HG02678 (cell line): Measurements from ENCODE around the gene GTF2IRD2.
"Not testable (repeated sequence)": the region's sequence is repeated elsewhere in the genome, so short reads cannot be mapped to it uniquely, and the experiment has no call there.

Source experiments
- ATAC-seq: cut with Tn5 transposase; IDR thresholded peaks from one replicate; pipeline ENCODE4 v1.9.1; 2021; ENCODE audit warnings: mild to moderate bottlenecking, moderate library complexity; ENCODE audit not compliant: unreplicated experiment

Gene GTF2IRD2

GRCh38 chr7:74788369-74789150 is 62.8 kb downstream of the GTF2IRD2 start:
- ATAC-seq = peak; percentile 86

GRCh38 chr7:74783595-74783994 is 67.8 kb downstream of the GTF2IRD2 start:
- ATAC-seq = not testable (repeated sequence)

- ATAC-seq = not testable (repeated sequence)
Measured at GRCh38 chr7:74781746-74782145, 69.7 kb downstream of the GTF2IRD2 start.

GRCh38 chr7:74779053-74779452 is 72.4 kb downstream of the GTF2IRD2 start:
- ATAC-seq = not testable (repeated sequence)

GRCh38 chr7:74775111-74775510 is 76.3 kb downstream of the GTF2IRD2 start:
- not testable (repeated sequence) for ATAC-seq

- peak; percentile 88 for ATAC-seq
Measured at GRCh38 chr7:74773760-74774750, 77.3 kb downstream of the GTF2IRD2 start, which contains the start of gene NCF1. Gene NCF1 (plus strand): TSS chr7:74774011. CDS start chr7:74774032, 21 bp downstream.

- ATAC-seq = not testable (repeated sequence)
Measured at GRCh38 chr7:74772093-74772492, 79.3 kb downstream of the GTF2IRD2 start.

- ATAC-seq = not testable (repeated sequence)
Measured at GRCh38 chr7:74770062-74770461, 81.3 kb downstream of the GTF2IRD2 start.

- not testable (repeated sequence) for ATAC-seq
Measured at GRCh38 chr7:74766991-74767390, 84.4 kb downstream of the GTF2IRD2 start.

GRCh38 chr7:74766509-74766908 is 84.9 kb downstream of the GTF2IRD2 start:
- ATAC-seq = peak; percentile 41

GRCh38 chr7:74765205-74765918 is 86.0 kb downstream of the GTF2IRD2 start:
- not testable (repeated sequence) for ATAC-seq

- not testable (repeated sequence) for ATAC-seq
Measured at GRCh38 chr7:74758982-74759381, 92.4 kb downstream of the GTF2IRD2 start.

- ATAC-seq = not testable (repeated sequence)
Measured at GRCh38 chr7:74758268-74758667, 93.1 kb downstream of the GTF2IRD2 start.

- ATAC-seq = not testable (repeated sequence)
Measured at GRCh38 chr7:74756673-74757072, 94.7 kb downstream of the GTF2IRD2 start.

- not testable (repeated sequence) for ATAC-seq
Measured at GRCh38 chr7:74753921-74754482, 97.4 kb downstream of the GTF2IRD2 start.
